ENCODE measurements around the gene PRRX1. TPM values are rescaled to one million over a fixed set of nuclear protein-coding genes. Genes with fewer than 3 reads are reported as not detected.

The PRRX1 gene
- polyA plus RNA-seq, 6 donors from 2014 or later, result not detected

GRCh38 chr1:170701962-170702361 lies 38.0 kb downstream of the PRRX1 start:
- Mint-ChIP-seq H3K9me3 (peaks cover 0 to 3% (median 0%) of the 10 kb centered on the region in 7 donors), H3K27ac (peak overlapping the region in 1 of 6 donors; percentile 31), H3K4me3 (no peak overlapping the region)

GRCh38 chr1:170703591-170703990 lies 39.7 kb downstream of the PRRX1 start:
- H3K36me3 Mint-ChIP-seq, result no peaks in the 10 kb centered on the region
- no peak overlapping the region for H3K4me3 Mint-ChIP-seq
- no peak for DNase-seq
- no peak for ATAC-seq (ENCODE audit: low read depth in 2 of 2)
- H3K27ac Mint-ChIP-seq, result no peak overlapping the region
- no peaks in the 10 kb centered on the region for H3K4me1 Mint-ChIP-seq
- H3K9me3 Mint-ChIP-seq, result peaks cover 0 to 5% (median 0%) of the 10 kb centered on the region in 7 donors
- H3K27me3 Mint-ChIP-seq, result peaks cover 0 to 2% (median 0%) of the 10 kb centered on the region in 3 donors

More at GRCh38 chr1:170701962-170702361, 38.0 kb downstream of the PRRX1 start:
- ATAC-seq (ENCODE audit: low read depth in 2 of 2) (no peak), DNase-seq (no peak)
- Mint-ChIP-seq H3K36me3 (no peaks in the 10 kb centered on the region), H3K4me1 (no peaks in the 10 kb centered on the region), H3K27me3 (peaks cover 0 to 5% (median 0%) of the 10 kb centered on the region in 3 donors)

- Mint-ChIP-seq H3K36me3 (no peaks in the 10 kb centered on the region), H3K4me1 (no peaks in the 10 kb centered on the region), H3K27ac (no peak overlapping the region), H3K4me3 (no peak overlapping the region), H3K27me3 (no peaks in the 10 kb centered on the region), H3K9me3 (peaks cover 0 to 5% (median 0%) of the 10 kb centered on the region in 7 donors)
- ATAC-seq (ENCODE audit: low read depth in 2 of 2), result no peak
- no peak for DNase-seq
Measured at GRCh38 chr1:170704256-170704655, 40.3 kb downstream of the PRRX1 start.

- H3K27ac Mint-ChIP-seq, result no peak overlapping the region
- no peaks in the 10 kb centered on the region for H3K27me3 Mint-ChIP-seq
- no peaks in the 10 kb centered on the region for H3K36me3 Mint-ChIP-seq
- ATAC-seq (ENCODE audit: low read depth in 2 of 2) (no peak), DNase-seq (no peak)
- peaks cover 0 to 5% (median 0%) of the 10 kb centered on the region in 7 donors for H3K9me3 Mint-ChIP-seq
- H3K4me3 Mint-ChIP-seq, result no peak overlapping the region
- no peaks in the 10 kb centered on the region for H3K4me1 Mint-ChIP-seq
Measured at GRCh38 chr1:170705981-170706380, 42.0 kb downstream of the PRRX1 start.

- no peaks in the 10 kb centered on the region for H3K36me3 Mint-ChIP-seq
- H3K27ac Mint-ChIP-seq, result no peak overlapping the region
- H3K9me3 Mint-ChIP-seq, result peaks cover 0 to 5% (median under 1%) of the 10 kb centered on the region in 7 donors
- ATAC-seq (ENCODE audit: low read depth in 2 of 2) (no peak), DNase-seq (no peak)
- no peaks in the 10 kb centered on the region for H3K4me1 Mint-ChIP-seq
- peaks cover 0 to under 1% (median 0%) of the 10 kb centered on the region in 3 donors for H3K27me3 Mint-ChIP-seq
- no peak overlapping the region for H3K4me3 Mint-ChIP-seq
Measured at GRCh38 chr1:170707117-170707516, 43.2 kb downstream of the PRRX1 start.

GRCh38 chr1:170707959-170708655 lies 44.2 kb downstream of the PRRX1 start:
- peaks cover 0 to 5% (median 2%) of the 10 kb centered on the region in 7 donors for H3K9me3 Mint-ChIP-seq
- H3K27ac Mint-ChIP-seq, result no peak overlapping the region
- DNase-seq, result no peak
- no peaks in the 10 kb centered on the region for H3K4me1 Mint-ChIP-seq
- no peak overlapping the region for H3K4me3 Mint-ChIP-seq
- peaks cover 0 to 5% (median 0%) of the 10 kb centered on the region in 3 donors for H3K27me3 Mint-ChIP-seq
- no peak for ATAC-seq (ENCODE audit: low read depth in 2 of 2)
- no peaks in the 10 kb centered on the region for H3K36me3 Mint-ChIP-seq

- no peak overlapping the region for H3K27ac Mint-ChIP-seq
- no peaks in the 10 kb centered on the region for H3K36me3 Mint-ChIP-seq
- peaks cover 0 to 8% (median 1%) of the 10 kb centered on the region in 3 donors for H3K27me3 Mint-ChIP-seq
- H3K9me3 Mint-ChIP-seq, result peaks cover 0 to 5% (median 0%) of the 10 kb centered on the region in 7 donors
- H3K4me1 Mint-ChIP-seq, result no peaks in the 10 kb centered on the region
- ATAC-seq (ENCODE audit: low read depth in 2 of 2), result no peak
- no peak overlapping the region for H3K4me3 Mint-ChIP-seq
- no peak for DNase-seq
Measured at GRCh38 chr1:170711682-170712081, 47.8 kb downstream of the PRRX1 start.

GRCh38 chr1:170714163-170714562 lies 50.2 kb downstream of the PRRX1 start:
- H3K4me3 Mint-ChIP-seq, result no peak overlapping the region
- H3K27ac Mint-ChIP-seq, result no peak overlapping the region
- DNase-seq (no peak), ATAC-seq (ENCODE audit: low read depth in 2 of 2) (no peak)
- H3K27me3 Mint-ChIP-seq, result peaks cover 0 to 13% (median 7%) of the 10 kb centered on the region in 3 donors
- peaks cover 0 to 5% (median 0%) of the 10 kb centered on the region in 7 donors for H3K9me3 Mint-ChIP-seq
- no peaks in the 10 kb centered on the region for H3K36me3 Mint-ChIP-seq
- H3K4me1 Mint-ChIP-seq, result no peaks in the 10 kb centered on the region

- no peak overlapping the region for H3K4me3 Mint-ChIP-seq
- peaks cover 0 to 13% (median 7%) of the 10 kb centered on the region in 3 donors for H3K27me3 Mint-ChIP-seq
- no peak for ATAC-seq (ENCODE audit: low read depth in 2 of 2)
- no peaks in the 10 kb centered on the region for H3K36me3 Mint-ChIP-seq
- no peaks in the 10 kb centered on the region for H3K4me1 Mint-ChIP-seq
- no peak for DNase-seq
- no peak overlapping the region for H3K27ac Mint-ChIP-seq
- peaks cover 0 to 5% (median 0%) of the 10 kb centered on the region in 7 donors for H3K9me3 Mint-ChIP-seq
Measured at GRCh38 chr1:170714938-170715337, 51.0 kb downstream of the PRRX1 start.

- no peak overlapping the region for H3K27ac Mint-ChIP-seq
- peaks cover 0 to 13% (median 7%) of the 10 kb centered on the region in 3 donors for H3K27me3 Mint-ChIP-seq
- no peak for ATAC-seq (ENCODE audit: low read depth in 2 of 2)
- peaks cover 0 to 2% (median 0%) of the 10 kb centered on the region in 7 donors for H3K9me3 Mint-ChIP-seq
- no peaks in the 10 kb centered on the region for H3K36me3 Mint-ChIP-seq
- H3K4me1 Mint-ChIP-seq, result no peaks in the 10 kb centered on the region
- no peak overlapping the region for H3K4me3 Mint-ChIP-seq
- no peak for DNase-seq
Measured at GRCh38 chr1:170716835-170717429, 53.0 kb downstream of the PRRX1 start.

GRCh38 chr1:170720661-170721060 lies 56.7 kb downstream of the PRRX1 start:
- Mint-ChIP-seq H3K36me3 (no peaks in the 10 kb centered on the region), H3K4me3 (no peak overlapping the region), H3K4me1 (no peaks in the 10 kb centered on the region), H3K27me3 (peaks cover 0 to 15% (median 7%) of the 10 kb centered on the region in 3 donors), H3K27ac (no peak overlapping the region), H3K9me3 (peaks cover 0 to 2% (median 0%) of the 10 kb centered on the region in 7 donors)
- ATAC-seq (ENCODE audit: low read depth in 2 of 2) (no peak), DNase-seq (no peak)

GRCh38 chr1:170721621-170722020 lies 57.7 kb downstream of the PRRX1 start:
- no peak overlapping the region for H3K4me3 Mint-ChIP-seq
- ATAC-seq (ENCODE audit: low read depth in 2 of 2) (no peak), DNase-seq (no peak)
- no peaks in the 10 kb centered on the region for H3K4me1 Mint-ChIP-seq
- H3K36me3 Mint-ChIP-seq, result no peaks in the 10 kb centered on the region
- no peak overlapping the region for H3K27ac Mint-ChIP-seq
- H3K9me3 Mint-ChIP-seq, result peaks cover 0 to 2% (median 0%) of the 10 kb centered on the region in 7 donors
- peaks cover 0 to 13% (median 7%) of the 10 kb centered on the region in 3 donors for H3K27me3 Mint-ChIP-seq

GRCh38 chr1:170723518-170723917 lies 59.6 kb downstream of the PRRX1 start:
- DNase-seq (no peak), ATAC-seq (ENCODE audit: low read depth in 2 of 2) (no peak)
- Mint-ChIP-seq H3K4me3 (no peak overlapping the region), H3K27ac (no peak overlapping the region), H3K9me3 (peaks cover 0 to 2% (median 0%) of the 10 kb centered on the region in 7 donors), H3K27me3 (peaks cover 0 to 7% (median 0%) of the 10 kb centered on the region in 3 donors), H3K4me1 (no peaks in the 10 kb centered on the region), H3K36me3 (no peaks in the 10 kb centered on the region)

- no peak overlapping the region for H3K4me3 Mint-ChIP-seq
- ATAC-seq (ENCODE audit: low read depth in 2 of 2), result no peak
Measured at GRCh38 chr1:170725326-170725725, 61.4 kb downstream of the PRRX1 start.

More at GRCh38 chr1:170725326-170725725, 61.4 kb downstream of the PRRX1 start:
- Mint-ChIP-seq H3K27ac (no peak overlapping the region), H3K4me1 (no peaks in the 10 kb centered on the region), H3K36me3 (no peaks in the 10 kb centered on the region), H3K27me3 (peaks cover 0 to 10% (median 0%) of the 10 kb centered on the region in 3 donors), H3K9me3 (peaks cover 0 to 2% (median 0%) of the 10 kb centered on the region in 7 donors)
- no peak for DNase-seq
